ENCODE measurements around the gene NCOA3.
"Not testable (repeated sequence)": the region's sequence is repeated elsewhere in the genome, so short reads cannot be mapped to it uniquely, and the experiment has no call there.

The NCOA3 gene

DNA sequence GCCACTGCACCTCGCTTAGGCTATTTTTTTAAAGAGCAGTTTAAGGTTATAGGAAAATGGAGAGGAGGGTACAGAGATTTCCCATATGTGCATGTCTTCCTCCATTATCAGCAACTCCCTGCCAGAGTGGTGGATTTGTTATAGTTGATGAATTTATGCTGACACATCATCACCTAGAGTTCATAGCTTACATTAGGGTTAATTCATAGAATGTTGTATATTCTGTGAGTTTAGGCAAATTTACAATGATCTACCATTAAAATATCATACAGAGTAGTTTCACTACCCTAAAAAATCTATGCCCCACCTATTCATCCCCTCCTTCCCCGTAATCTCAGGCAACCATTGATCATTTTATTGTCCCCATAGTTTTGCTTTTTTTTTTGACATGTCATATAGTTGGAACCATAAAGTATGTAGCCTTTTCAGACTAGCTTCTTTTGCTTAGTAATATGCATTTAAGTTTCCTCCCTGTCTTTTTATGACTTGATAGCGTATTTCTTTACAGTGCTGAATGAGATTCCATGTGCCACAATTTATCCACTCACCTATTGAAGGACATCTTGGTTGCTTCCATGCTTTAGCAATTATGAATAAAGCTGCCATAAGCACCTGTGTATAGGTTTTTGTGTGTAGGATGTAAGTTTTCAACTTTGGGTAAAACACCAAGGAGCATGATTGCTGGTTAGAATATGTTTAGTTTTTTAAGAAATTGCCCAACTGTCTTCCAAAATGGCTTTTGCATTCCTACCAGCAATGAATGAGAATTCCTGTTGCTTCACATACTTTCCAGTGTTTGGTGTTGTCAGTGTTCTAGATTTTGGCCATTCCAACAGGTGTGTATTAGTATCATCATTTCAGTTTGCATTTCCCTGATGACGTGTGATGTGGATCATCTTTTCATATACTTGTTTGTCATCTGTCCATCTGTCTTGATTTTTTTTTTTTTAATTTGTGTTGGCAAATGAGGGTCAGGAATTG is 60.2 kb downstream of the NCOA3 start:
- no peak for DNase-seq (ENCODE audit: low read depth, low spot score)

DNA sequence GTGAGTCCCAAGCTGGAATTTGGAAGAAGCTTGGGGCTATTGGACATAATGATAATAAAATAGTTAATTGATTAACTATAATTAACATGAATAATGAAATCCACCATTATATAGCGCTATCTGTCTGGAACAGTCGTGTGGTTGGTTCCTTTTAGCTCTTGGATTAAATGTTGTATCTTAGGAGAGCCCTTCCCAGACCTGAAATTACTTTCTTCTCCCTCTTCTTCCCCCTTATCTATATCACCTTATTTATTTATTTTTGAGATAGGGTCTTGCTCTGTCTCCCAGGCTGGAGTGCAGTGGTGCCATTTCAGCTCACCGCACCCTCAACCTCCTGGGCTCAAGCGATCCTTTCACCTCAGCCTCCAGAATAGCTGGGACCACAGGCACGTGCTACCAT is 64.6 kb downstream of the NCOA3 start:
- no peak for DNase-seq (ENCODE audit: low read depth, low spot score)

DNA sequence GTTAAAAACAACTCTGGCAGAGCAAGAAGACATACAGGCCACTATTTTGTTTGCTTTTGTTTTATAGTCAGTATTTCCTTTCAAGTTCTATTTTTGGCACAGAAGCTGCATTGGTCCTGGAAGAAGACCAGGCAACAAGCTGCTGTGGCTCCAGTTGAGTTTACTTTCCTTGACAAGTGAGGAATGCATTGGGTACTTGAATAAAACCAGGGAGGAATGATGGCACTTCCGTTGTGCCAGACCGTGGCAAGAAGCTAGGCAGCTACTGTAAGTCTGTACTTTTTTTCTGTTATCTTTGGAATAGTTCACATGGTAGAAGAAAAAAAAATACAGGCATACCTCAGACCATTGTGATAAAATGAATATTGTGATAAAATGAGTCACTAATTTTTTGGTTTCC is 66.3 kb downstream of the NCOA3 start:
- no peak for DNase-seq (ENCODE audit: low read depth, low spot score)

DNA sequence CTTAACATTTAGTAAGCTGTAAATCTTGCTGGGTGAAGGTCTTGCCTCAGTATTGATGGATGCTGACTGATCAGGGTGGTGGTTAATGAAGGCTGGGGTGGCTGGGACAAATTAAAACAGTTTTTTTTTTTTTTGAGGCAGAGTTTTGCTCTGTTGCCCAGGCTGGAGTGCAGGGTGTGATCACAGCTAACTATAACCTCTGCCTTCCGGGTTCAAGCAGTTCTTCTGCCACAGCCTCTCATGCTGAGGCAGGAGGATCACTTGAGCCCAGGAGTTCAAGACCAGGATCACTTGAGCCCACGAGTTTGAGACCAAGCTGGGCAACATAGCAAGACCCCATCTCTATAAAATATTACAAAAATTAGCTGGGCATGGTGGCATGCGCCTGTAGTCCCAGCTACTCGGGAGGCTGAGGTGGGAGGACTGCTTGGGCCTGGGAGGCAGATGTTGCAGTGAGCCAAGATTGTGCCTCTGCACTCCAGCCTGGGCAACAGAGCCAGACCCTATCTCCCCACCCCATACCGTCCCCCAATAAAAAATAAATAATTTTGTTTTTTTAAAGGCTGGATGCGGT is 67.2 kb downstream of the NCOA3 start:
- no peak for DNase-seq (ENCODE audit: low read depth, low spot score)

DNA sequence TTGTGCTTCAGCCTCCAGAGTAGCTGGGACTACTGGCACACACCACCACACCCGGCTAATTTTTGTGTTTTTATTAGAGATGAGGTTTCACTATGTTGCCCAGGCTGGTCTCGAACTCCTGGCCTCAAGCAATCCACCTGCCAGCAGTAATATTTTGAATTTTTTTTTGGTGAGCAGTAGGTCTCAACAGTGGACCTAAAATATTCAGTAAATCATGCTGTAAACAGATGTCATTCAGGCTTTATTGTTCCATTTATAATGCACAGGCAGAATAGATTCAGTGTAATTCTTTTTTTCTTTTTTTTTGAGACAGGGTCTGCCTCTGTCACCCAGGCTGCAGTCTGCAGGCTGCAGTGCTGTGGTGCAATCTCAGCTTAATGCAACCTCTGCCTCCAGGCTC is 69.7 kb downstream of the NCOA3 start:
- DNase-seq (ENCODE audit: low read depth, low spot score): no peak

DNA sequence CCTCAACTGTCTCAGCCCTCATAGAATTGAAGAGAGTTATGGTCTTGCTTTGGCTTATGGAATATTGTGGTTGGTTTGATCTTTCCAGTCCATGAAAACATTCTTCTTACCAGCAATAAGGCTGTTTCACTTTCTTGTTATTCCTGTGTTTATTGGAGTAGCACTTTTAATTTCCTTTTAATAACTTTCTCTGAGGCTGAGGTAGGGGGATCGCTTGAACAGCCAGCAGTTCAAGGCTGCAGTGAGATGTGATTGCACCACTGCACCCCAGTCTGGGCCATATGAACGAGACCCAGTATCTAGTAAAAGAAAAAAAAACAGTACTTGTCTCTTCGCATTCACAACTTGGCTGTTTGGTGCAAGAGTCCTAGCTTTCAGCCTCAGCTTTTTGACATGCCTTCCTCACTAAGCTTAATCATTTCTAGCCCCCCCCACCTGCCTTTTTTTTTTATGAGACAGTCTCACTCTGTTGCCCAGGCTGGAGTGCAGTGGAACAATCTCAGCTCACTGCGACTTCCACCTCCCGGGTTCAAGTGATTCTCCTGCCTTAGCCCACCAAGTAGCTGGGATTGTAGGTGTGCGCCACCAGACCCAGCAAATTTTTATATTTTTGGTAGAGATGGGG is 70.5 kb downstream of the NCOA3 start:
- no peak for DNase-seq (ENCODE audit: low read depth, low spot score)

DNA sequence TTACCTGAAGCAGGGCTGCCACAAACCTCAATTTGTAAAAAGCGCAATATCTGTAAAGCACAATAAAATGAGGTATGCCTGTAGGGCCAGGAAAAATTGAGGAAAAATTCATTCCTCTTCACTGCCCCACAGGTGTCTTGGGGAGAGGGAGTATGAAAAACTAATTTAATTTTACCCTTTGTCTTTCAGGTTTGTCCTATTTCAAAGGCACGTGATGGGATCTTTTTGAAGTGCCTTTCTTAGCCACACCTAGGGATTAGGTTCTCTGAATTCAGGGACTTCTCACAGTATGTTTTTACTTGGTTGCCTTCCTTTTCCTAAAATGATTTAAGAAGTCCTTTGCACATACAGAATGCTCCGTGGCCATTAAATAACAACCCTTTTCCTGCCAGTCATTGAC is 71.9 kb downstream of the NCOA3 start:
- no peak for DNase-seq (ENCODE audit: low read depth, low spot score)

DNA sequence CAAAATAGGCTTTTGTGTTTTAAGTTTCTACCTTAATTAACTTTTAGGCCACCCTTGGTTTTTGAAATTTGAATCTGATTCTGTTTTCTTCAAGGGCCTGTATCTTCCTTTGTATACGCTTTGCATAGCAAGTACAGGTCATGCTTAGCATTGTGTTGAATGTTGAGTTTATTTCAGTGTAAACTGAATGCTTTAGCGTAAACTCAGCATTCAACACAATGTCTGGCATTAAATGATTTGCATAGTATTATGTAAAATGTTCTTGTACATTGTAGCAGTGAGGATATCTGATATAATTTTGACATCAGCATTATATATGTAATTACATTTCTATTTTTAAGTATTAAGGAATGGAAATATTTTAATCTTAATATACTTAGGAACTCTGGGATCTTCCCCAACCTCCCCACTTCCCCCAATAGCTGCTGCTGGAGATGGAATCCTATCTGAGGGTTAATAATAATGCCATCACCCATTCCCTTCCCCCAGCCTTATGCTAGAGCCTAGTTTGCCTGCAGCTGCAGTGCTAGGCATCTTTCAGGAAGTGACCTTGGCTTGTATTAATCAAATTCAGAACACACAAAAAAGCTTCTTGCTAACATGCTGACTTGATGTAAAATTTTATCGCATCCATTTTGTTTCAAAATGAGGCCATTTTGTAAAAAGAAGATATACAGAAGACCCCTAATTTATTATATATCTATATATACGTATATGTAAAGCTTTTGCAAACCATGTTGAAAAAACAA is 73.1 kb downstream of the NCOA3 start:
- DNase-seq (ENCODE audit: low read depth, low spot score): no peak

DNA sequence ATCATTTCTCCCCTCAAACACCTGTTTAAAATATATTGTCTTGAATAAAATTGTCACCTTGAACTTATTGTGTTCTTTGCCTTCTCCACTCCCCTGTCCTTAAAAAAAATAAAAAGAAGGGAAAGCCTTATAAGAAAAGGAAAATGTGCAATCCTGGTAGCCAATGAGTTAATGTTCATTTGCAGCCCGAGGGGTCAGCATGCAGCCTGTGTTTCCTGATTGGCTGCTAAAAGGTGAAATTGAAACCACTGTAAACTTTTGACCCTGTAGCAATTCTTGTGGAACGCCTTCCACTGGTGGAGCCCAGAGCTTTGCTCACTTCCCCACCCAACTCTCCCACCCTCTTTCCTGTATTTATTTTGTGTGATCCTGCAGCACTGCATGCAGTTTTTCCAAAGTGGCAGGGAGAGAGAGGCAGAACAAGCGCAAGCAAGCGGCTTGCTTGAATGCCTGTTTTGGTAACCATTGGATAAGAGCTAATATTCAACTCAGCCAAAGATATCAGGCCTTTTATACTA is 74.9 kb downstream of the NCOA3 start:
- no peak for DNase-seq (ENCODE audit: low read depth, low spot score)

DNA sequence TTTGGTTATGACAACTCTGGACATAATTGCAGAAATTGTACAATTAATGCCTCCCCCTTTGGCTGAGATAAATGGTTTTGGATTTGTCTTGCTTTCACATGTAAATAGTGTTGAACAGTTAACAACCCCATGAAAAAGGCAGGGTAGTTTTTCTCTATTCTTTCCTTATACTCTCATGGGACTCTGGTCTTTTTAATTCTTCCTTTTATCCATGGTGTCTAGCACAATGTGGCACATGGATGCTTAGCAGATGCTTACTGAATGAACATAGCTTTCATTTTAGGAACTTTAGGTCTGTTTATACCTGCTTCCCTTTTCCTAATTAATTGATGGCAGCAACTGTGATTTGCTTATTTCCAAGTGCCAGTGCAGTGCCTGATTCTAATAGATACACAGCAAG is 75.6 kb downstream of the NCOA3 start:
- no peak for DNase-seq (ENCODE audit: low read depth, low spot score)

DNA sequence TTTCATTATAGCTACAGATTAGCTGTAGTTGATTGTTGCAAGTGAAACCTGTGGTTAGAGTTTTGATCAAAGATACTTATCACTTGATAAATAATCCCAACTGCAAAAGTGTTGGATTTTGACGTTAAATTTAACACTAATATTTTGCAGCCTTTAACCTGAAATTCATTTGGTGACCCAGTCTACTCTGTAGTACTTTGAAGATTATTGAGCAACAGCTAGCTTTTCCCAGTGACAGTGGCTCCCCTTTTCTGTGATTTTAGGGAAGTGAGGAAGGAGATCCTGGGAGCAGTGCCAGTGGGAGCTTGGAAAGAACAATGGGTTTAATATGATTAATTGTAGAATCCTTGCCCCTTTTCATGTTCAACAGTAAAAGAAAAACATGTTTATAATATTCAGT is 76.9 kb downstream of the NCOA3 start:
- no peak for DNase-seq (ENCODE audit: low read depth, low spot score)

DNA sequence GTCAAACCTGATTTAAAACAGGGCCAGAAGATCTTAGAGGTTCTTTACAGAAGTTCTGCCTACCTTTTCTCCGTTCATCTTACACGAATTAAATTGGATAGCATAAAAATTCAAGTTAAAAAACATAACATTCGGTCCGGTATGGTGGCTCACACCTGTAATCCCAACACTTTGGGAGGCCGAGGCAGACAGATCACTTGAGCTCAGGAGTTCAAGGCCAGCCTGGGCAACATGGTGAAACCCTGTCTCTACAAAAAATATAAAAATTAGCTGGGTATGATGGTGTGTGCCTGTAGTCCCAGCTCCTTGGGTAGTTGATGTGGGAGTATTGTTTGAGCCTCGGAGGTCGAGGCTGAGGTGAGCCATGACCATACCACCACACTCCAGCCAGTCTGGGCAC is 79.0 kb downstream of the NCOA3 start:
- not testable (repeated sequence) for DNase-seq (ENCODE audit: low read depth, low spot score)

DNA sequence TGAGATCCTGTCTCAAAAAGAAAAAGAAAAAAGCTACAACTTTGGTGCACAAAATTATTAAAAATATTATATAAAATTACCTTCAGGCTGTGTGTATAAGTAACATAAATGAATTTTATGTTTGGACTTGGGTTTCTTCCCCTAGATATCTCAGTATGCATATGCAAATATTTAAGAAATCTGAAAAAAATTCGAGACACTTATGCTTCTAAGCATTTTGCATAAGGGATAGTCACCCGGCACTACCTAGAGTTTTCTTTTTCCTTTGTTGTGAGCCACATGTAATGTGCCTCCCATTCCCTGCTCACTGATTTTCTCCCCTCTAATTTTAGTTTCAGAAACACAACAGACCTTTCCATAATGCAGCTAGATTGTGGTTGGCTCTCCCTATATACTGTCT is 79.4 kb downstream of the NCOA3 start:
- DNase-seq (ENCODE audit: low read depth, low spot score): no peak

DNA sequence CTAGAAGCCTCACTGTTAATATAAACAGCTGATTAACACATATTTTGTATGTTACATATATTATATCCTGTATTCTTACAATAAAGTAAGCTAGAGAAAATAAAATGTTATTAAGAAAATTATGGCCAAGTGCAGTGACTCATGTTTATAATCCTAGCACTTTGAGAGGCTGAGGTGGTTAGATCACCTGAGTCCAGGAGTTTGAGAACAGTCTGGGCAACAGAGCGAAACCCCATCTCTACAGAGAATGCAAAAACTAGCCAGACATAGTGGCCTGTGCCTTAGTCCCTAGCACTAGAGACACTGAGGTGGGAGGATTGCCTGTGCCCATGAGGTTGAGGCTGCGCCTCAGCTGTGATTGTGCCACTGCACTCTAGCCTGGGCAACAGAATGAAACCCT is 81.9 kb downstream of the NCOA3 start:
- no peak for DNase-seq (ENCODE audit: low read depth, low spot score)

DNA sequence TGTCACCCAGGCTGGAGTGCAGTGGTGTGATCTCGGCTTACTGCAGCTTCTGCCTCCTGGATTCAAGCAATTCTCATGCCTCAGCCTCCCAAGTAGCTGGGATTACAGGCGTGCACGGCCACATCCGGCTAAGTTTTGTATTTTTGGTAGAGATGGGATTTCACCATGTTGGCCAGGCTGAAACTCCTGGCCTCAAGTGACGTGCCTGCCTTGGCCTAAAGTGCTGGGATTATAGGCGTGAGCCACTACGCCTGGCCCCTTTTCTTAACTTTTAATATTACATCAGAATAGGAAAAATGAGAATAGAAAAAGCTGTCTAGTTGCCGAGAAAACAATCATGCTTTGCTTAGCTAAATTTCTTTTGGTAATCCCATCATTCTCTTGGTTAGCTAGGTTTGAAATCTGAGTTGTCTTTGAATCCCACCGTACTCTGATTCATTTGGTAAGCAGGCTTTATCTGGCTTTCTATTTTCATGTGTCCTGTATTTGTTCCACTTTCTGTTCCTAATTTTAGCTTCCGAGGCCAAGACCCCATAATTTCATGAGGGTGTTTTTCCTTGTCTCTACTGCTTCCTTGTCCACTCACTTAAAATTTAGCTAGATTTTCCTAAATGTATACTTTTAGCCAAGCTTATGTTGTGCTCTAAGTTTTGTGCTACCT is 83.5 kb downstream of the NCOA3 start:
- no peak for DNase-seq (ENCODE audit: low read depth, low spot score)

DNA sequence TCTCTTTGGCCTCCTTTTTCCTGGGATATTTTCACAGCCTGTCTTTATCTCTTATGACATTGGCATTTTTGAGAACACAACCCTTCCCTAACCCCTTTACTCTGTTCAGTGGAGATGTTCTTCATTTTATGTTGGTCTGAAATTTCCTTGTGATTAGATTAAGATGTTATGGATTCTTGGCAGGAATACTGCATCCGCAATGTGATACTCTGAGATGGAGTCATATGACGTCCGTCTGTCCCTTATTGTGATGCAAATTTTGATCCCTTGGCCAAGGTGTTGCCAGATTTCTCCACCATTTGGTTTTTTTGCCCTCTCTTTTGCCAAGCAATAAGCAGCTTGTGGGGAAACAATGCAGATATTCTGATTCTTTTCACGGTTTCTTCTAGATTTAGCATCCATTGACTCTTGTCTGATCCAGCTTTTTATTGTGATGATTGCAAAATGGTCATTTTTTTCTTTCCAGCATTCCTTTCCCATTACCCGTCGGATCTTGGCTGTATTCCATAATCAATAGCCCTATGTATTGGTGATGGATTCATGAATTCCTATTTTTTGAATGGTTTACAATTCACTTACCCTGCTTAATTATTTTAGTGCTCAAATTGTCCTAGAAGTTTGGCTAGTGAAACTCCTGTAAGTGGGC is 85.1 kb downstream of the NCOA3 start:
- no peak for DNase-seq (ENCODE audit: low read depth, low spot score)

DNA sequence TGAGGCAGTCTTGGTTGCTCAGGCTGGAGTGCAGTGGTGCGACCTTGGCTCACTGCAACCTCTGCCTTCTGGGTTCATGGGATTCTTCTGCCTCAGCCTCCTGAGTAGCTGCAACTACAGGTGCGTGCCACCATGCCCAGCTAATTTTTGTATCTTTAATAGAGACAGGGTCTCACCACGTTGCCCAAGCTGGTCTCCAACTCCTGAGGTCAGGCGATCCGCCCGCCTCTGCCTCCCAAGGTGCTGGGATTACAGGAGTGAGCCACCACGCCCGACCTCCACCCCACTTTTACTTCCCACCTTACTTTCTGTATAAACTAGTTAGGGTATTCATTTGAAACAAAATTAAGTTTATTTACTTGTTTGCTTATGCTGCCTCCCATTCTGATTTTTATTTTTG is 86.5 kb downstream of the NCOA3 start:
- DNase-seq (ENCODE audit: low read depth, low spot score): no peak

DNA sequence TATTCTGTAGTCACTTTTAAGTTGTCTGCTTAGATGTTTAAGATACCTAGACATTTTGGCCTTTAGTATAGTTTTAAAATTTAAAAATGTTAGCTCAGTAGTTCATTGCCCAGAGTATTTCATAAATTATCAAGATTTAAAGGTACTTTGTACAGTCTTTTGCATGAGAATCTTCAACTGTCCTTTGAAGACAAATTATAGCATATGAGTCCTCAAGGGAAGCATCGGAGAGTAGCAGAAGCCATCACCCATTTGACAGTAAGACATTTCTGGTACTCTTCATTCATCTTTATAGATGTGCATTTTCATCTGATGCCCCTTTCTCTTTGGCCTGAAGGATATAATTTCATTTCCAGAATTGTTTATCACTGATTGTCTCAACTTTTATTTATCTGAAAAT is 89.5 kb downstream of the NCOA3 start:
- no peak for DNase-seq (ENCODE audit: low read depth, low spot score)

DNA sequence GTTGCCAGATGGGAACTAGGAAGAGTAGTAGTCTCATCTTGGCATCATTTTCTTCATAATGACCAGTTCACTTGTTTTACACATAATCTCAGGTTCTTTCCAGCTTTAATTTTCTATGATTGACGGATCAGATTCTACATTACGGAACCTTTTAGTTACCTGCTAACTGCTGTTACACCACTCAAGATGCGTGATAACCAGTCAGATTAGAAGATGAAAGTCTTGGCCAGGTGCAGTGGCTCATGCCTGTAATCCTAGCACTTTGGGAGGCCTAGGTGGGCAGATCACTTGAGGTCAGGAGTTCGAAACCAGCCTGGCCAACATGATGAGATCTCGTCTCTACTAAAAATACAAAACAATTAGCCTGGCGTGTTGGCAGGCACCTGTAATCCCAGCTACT is 92.5 kb downstream of the NCOA3 start:
- no peak for DNase-seq (ENCODE audit: low read depth, low spot score)

DNA sequence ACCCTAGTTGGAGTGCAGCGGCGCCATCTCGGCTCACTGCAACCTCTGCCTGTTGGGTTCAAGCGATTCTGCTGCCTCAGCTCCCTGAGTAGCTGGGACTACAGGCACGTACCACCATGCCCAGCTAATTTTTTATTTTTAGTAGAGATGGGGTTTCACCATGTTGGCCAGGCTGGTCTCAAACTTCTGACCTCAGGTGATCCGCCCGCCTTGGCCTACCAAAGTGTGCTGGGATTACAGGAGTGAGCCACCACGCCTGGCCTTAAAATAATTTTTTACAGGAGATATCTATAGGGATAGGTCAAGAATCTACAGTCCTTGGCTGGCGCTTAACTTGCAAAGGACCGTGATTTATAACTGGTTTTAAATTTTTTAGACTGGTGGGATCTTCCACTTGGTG is 93.5 kb downstream of the NCOA3 start:
- DNase-seq (ENCODE audit: low read depth, low spot score): not testable (repeated sequence)

Data from activated CD4-positive, CD25-positive, alpha-beta regulatory T cell treated with anti-CD3 and anti-CD28 coated beads, Interleukin-2, amount 50 U/mL, for 16 hours (primary cell).